GF-D8 (cell line): ENCODE measurements around the gene RNF128.

Source experiments
- DNase-seq: peaks from one replicate; lab custom pipeline; 2025; lab: John Stamatoyannopoulos, UW

RNF128 gene

GRCh38 chrX:106726485-106727437 is at the start of gene RNF128:
Gene RNF128 (plus strand): TSS chrX:106726701. CDS start chrX:106726914, 213 bp downstream.
- no peak for DNase-seq

- no peak for DNase-seq
Measured at GRCh38 chrX:106680716-106681115, 45.8 kb upstream of the RNF128 start.

- no peak for DNase-seq
Measured at GRCh38 chrX:106684207-106684606, 42.3 kb upstream of the RNF128 start.

GRCh38 chrX:106692425-106693065 is 34.0 kb upstream of the RNF128 start:
- DNase-seq = no peak

- no peak for DNase-seq
Measured at GRCh38 chrX:106696502-106696901, 30.0 kb upstream of the RNF128 start.

GRCh38 chrX:106698693-106699092 is 27.8 kb upstream of the RNF128 start:
- no peak for DNase-seq

GRCh38 chrX:106702636-106703035 is 23.9 kb upstream of the RNF128 start:
- DNase-seq = no peak

GRCh38 chrX:106706466-106706865 is 20.0 kb upstream of the RNF128 start:
- no peak for DNase-seq

- no peak for DNase-seq
Measured at GRCh38 chrX:106707771-106708454, 18.6 kb upstream of the RNF128 start.

- DNase-seq = no peak
Measured at GRCh38 chrX:106710771-106711170, 15.7 kb upstream of the RNF128 start.

- DNase-seq = no peak
Measured at GRCh38 chrX:106711375-106711774, 15.1 kb upstream of the RNF128 start.

- DNase-seq = no peak
Measured at GRCh38 chrX:106716004-106716403, 10.5 kb upstream of the RNF128 start.

- DNase-seq = no peak
Measured at GRCh38 chrX:106716463-106716862, 10.0 kb upstream of the RNF128 start.

GRCh38 chrX:106718709-106719108 is 7.8 kb upstream of the RNF128 start:
- DNase-seq = no peak

- no peak for DNase-seq
Measured at GRCh38 chrX:106725931-106726330, 570 bp upstream of the RNF128 start.

- DNase-seq = no peak
Measured at GRCh38 chrX:106728337-106728736, 1.8 kb downstream of the RNF128 start.

- DNase-seq = no peak
Measured at GRCh38 chrX:106730401-106730800, 3.9 kb downstream of the RNF128 start.

- no peak for DNase-seq
Measured at GRCh38 chrX:106731590-106731989, 5.1 kb downstream of the RNF128 start.

- DNase-seq = no peak
Measured at GRCh38 chrX:106734827-106735226, 8.3 kb downstream of the RNF128 start.

GRCh38 chrX:106740193-106740780 is 13.8 kb downstream of the RNF128 start:
- DNase-seq = no peak

- DNase-seq = no peak
Measured at GRCh38 chrX:106742193-106742592, 15.7 kb downstream of the RNF128 start.

GRCh38 chrX:106742805-106743204 is 16.3 kb downstream of the RNF128 start:
- DNase-seq = no peak
